HG03280 (cell line): ENCODE results near the gene RGS17.
"Not testable (repeated sequence)": the region's sequence is repeated elsewhere in the genome, so short reads cannot be mapped to it uniquely, and the experiment has no call there.

Experiments used
- ATAC-seq: cut with Tn5 transposase; IDR thresholded peaks from one replicate; pipeline ENCODE4 v1.9.1; 2021; ENCODE audit warnings: mild to moderate bottlenecking, moderate library complexity; ENCODE audit not compliant: unreplicated experiment

The RGS17 gene, protein sequence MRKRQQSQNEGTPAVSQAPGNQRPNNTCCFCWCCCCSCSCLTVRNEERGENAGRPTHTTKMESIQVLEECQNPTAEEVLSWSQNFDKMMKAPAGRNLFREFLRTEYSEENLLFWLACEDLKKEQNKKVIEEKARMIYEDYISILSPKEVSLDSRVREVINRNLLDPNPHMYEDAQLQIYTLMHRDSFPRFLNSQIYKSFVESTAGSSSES

GRCh38 chr6:153131037-153131981 is at the start of gene RGS17:
Gene RGS17 (minus strand): TSS chr6:153131282. CDS start chr6:153044018, 87,264 bp downstream.
- peak; percentile 48 for ATAC-seq

DNA sequence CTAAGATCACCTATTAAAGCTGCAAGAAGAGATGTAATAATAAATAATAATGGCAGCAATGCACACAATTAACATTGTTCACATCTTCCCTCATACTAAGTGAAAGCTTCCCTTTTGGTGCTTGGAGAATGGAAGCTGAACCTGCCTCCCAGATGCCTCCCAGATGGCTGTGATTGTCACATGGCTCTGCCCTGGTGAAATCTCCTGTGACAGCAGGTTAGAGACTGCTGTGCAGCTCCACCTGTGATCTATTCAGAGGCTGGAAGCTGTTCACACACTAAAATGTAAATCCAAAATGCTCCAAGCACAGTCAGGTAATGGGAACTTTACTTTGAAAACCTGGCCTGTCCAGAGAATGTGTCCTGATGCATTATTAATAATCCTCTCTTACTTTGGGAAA is 41.7 kb upstream of the RGS17 start:
- no peak for ATAC-seq

GRCh38 chr6:153170511-153170910 is 39.4 kb upstream of the RGS17 start:
- no peak for ATAC-seq

DNA sequence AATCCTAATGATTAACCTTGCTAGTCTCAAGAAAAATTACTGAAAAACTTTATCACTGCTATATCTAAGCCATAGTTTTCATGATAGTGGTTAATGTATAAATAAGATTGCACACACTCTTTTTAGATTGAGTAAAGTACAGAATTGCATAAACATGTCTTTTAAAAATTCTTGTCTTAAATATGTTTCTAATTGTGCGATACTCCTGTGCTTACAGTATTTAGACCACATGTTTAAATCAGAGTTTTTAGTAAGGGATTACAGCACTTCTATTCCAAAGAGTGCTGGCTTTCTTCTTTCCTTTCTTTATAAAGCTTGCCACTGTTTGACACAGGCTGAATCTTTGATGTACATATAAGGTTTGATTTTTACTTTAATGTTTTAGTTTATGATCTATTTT is 36.8 kb upstream of the RGS17 start:
- no peak for ATAC-seq

- no peak for ATAC-seq
Observed at GRCh38 chr6:153167061-153167891, 36.2 kb upstream of the RGS17 start.

DNA sequence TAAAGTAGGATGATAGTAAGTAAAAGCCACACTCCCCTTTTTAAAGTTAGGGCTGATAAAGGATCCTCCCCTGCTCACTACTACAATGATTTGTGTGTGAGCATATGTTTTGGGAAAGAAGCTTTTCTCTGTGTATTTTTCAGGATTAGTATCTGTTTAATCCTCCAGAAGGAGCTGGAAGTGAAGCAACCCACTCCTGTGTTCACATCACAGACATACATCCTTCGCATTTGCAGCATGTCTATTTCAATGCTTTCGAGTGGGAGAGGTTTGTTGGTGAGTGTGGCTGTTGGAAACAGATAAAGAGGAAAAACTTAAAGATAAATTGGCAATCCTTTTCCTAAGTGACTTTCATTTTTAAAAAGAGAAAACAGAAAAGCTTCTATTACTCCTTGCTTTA is 31.6 kb upstream of the RGS17 start:
- ATAC-seq: no peak

DNA sequence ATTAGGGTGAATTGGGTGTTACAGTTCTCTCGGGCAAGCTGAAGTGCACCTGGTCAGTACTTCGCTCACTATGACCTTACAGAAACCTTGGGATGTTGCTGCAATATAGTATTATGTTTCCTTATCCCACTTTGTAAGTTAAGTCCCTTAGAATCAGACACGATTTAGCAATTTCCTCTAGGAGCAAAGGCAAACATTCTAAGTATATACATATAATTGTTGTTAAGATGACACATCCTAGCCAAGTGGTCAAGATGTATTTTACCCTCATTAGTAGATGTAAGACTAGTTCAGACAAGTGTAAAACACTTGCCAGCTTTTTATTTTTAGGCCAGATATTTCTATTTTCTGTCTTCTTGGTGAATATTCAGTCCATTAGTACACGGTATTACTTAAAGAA is 31.1 kb upstream of the RGS17 start:
- no peak for ATAC-seq

DNA sequence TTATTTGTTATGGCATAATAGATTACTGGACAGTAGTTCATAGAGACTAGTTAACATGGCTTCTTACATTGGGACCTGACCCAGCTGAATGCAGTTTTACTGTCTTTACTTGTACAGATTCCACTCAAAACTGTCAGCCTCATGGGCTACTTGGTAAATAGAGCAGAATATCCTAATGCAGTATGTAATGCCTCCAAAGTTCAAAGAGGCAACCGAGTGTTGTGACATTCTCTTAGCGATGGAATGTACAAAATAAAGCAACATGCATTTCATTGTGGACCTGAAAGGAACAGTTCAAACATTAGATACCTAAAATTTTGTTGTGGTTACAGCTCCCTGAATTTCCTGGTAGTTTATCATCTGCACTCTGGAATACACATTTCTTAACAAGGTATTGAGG is 29.1 kb upstream of the RGS17 start:
- ATAC-seq: no peak

- no peak for ATAC-seq
Observed at GRCh38 chr6:153150752-153151440, 19.8 kb upstream of the RGS17 start.

DNA sequence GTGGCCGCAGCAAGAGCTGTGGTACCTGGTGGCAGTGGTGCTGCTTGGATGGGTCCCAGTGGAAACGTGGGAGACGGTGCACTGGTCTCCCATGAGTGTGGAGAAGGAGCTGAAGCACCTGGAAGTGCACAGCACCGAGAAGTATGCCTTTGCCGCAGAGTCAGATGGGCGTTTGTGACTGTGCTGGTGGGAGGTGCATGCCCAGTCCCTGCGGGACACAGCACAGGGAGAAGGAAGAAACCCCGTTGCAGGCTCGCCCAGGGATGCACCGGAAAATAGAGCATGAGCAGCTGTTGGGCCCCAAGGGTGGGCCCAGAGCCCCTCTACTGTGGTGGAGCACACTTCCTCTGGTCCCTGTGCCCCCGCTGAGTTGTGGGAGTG is 19.3 kb upstream of the RGS17 start:
- ATAC-seq: no peak

DNA sequence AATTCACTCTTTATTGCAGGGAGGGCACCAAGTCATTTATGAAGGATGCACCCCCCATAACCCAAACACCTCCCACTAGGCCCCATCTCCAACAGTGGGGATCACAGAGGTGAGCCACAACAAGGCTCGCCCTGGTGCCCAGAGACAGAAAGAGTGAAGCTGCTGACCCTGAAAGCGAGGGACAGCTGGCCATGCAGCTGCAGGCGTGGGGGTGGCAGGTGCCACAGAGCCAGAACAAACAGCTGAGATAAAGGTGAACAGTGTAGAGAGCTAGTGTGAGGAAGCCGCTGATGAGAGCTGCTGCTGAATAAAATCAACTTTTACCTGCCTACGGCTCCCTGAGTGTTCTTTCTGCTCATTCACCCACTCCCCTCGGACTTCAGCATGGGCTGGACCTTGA is 18.8 kb upstream of the RGS17 start:
- no peak for ATAC-seq

DNA sequence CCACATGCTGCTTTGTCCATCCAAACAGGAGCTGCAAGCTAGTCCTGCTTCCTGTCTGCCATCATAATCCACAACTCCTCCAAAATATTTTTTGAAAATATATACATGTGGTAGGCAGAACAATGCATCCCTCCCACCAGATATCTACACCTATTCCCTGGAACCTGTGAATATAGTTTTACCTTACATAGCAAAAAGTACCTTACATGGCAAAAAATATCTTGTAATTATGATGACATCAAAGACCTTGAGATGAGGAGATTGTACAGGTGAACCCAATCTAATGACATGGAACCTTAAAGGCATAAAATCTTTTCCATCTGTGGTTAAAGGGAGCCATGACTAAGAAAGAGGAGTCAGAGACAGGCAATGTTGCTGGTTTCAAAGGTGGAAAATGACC is 15.3 kb upstream of the RGS17 start:
- ATAC-seq: no peak

GRCh38 chr6:153145591-153145990 is 14.5 kb upstream of the RGS17 start:
- no peak for ATAC-seq

DNA sequence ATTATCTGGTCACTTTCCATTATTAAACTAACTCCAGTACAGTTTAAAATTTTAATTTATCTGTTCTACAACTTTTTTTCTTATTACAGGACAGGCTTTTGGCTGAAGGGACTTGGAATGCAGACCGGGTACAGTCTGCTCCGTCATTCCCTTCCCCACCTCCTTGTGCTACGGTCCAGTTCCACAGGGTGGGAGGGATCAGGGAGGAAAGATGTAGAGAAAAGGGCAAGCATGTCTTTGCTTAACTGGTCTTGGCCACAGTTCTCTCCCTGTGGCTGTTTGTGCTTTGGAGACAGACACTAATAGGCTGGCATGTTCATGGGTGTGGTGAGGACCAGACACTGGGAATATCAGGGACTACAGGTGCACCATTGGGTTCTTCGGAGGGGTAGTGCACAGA is 12.1 kb upstream of the RGS17 start:
- no peak for ATAC-seq

DNA sequence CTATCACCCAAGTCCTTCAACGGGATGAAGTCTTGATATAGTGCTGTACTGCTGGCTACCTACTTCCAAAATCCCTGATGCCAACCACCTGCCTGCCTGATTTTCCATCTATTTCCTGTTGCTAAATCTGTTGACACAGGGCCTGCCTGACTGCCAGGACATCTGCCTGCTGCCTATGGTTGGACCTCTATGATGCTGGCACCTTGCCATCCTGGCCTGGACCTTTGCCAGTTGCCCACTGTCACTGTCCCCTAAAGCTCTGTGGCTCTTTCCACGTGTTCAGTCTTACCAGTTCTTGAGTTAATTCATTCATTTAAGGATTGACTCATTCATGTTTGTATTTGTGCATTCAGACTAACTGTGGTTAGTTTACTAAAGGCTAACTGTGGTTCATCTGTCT is 9.2 kb upstream of the RGS17 start:
- no peak for ATAC-seq

- no peak for ATAC-seq
Observed at GRCh38 chr6:153138930-153139329, 7.8 kb upstream of the RGS17 start.

DNA sequence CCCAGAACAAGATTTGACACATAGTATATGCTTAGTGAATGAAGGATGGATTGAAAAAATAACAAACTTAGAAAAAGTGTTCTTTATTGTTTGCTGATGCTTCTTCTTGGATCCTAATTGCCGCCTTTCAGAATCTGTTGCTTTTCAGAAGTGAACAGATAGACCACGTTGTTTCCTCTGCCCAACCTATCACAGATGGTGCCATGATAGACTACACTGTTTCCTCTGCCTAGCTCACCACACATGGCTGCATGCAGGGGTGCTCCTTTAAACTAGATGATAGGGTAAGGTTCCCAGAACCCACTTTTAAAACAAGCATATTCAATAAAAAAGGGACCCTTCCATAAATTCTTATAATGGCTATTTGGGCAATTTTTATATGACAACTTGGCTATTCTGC is 4.6 kb upstream of the RGS17 start:
- no peak for ATAC-seq

DNA sequence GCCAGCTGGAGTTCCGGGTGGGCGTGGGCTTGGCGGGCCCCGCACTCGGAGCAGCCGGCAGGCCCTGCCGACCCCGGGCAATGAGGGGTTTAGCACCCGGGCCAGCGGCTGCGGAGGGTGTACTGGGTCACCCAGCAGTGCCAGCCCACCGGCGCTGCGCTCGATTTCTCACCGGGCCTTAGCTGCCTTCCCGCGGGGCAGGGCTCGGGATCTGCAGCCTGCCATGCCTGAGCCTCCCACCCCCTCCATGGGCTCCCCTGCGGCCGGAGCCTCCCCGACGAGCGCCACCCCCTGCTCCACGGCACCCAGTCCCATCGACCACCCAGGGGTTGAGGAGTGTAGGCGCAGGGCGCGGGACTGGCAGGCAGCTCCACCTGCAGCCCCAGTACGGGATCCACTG is 2.6 kb upstream of the RGS17 start:
- ATAC-seq: not testable (repeated sequence)

DNA sequence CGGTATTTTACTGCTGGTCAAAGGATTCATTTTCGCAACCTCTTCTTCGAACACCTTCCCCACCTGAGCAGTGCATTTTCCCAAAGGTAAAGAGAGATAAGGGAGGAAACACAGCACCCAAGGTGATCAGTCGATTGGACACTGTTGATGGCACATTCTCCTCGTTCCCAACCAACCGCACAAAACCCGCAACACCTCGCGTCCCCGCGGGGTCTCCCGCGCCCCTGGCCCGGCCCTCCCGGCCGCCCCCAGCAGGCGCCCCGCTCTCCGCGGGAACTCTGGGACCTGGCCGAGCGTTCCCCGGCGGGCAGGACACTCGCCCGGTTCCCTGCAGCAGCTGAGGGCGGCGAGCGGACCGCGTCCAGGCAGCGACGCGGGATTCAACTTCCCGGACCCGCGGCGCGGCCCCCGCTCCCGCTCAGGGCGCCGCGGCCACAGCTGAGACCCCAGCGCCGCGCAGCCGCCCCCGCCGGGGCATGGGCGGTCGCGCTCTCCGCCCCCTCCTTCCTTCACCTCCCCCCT is 506 bp downstream of the RGS17 start:
- ATAC-seq: no peak

- ATAC-seq: no peak
Observed at GRCh38 chr6:153129873-153130514, 1.1 kb downstream of the RGS17 start.
